HEK293 (cell line): ENCODE data around the gene ANGPTL8.
A peak's percentile ranks its signal among the peaks of the same experiment; 100 is the strongest.

Source experiments
- CTCF ChIA-PET: fragments of 350-600 bp; formaldehyde crosslinking; extraction: SDS; loops from one replicate; lab custom pipeline; 2021; ENCODE audit warnings: antibody characterized with exemption; lab: Yijun Ruan, JAX
- POLR2A ChIA-PET: fragments of 300-600 bp; formaldehyde crosslinking; extraction: SDS; loops from one replicate; lab custom pipeline; 2020; ENCODE audit warnings: antibody characterized with exemption, inconsistent platforms; lab: Yijun Ruan, JAX
- H3K27ac ChIP-seq: fragments of 200-500 bp; sonication (Bioruptor generic); 2 replicates; pipeline ENCODE4 v1.5.1; 2014; ENCODE audit warnings: low read depth, low read length, control low read depth, inconsistent platforms; ENCODE audit errors: extremely low read depth
- H3K36me3 ChIP-seq, 2 experiments: fragments of 200-500 bp in 1 of 2; sonication (Bioruptor generic) in 1 of 2; 1 replicate in 1 of 2; 2 replicates in 1 of 2; pipeline ENCODE4 v1.5.1; 2014 to 2017; ENCODE audit warnings: inconsistent platforms in 2 of 2, low read length in 2 of 2; ENCODE audit not compliant: control insufficient read depth in 2 of 2, insufficient read depth in 1 of 2
- H3K4me1 ChIP-seq: fragments of 200-500 bp; sonication (Bioruptor generic); 2 replicates; pipeline ENCODE4 v1.5.1; 2014; ENCODE audit warnings: mild to moderate bottlenecking, low read length, inconsistent platforms; ENCODE audit not compliant: control insufficient read depth, insufficient read depth
- H3K4me3 ChIP-seq: 2 replicates; pipeline ENCODE4 v1.5.1; 2011; ENCODE audit warnings: low read depth, mild to moderate bottlenecking, control low read depth, low read length, moderate library complexity
- H3K9me3 ChIP-seq: fragments of 200-500 bp; sonication (Bioruptor generic); 2 replicates; pipeline ENCODE4 v1.5.1; 2014; ENCODE audit warnings: low read depth, low read length, inconsistent platforms; ENCODE audit not compliant: control insufficient read depth, insufficient read depth
- BCL6B ChIP-seq: fragments of 450-650 bp; formaldehyde crosslinking; IDR thresholded peaks from 2 replicates; pipeline ENCODE4 v1.5.1; 2017; ENCODE audit warnings: missing biosample characterization, missing genetic modification characterization
- CTCF ChIP-seq: fragments of 450-650 bp; formaldehyde crosslinking; IDR thresholded peaks from 2 replicates; pipeline ENCODE4 v1.5.1; 2016; ENCODE audit warnings: missing biosample characterization, missing genetic modification characterization
- GLI4 ChIP-seq: fragments of 450-650 bp; formaldehyde crosslinking; IDR thresholded peaks from 2 replicates; pipeline ENCODE4 v1.5.1; 2016; ENCODE audit warnings: missing biosample characterization, missing genetic modification characterization
- GLIS2 ChIP-seq: fragments of 450-650 bp; formaldehyde crosslinking; IDR thresholded peaks from 2 replicates; pipeline ENCODE4 v1.5.1; 2016; ENCODE audit warnings: missing biosample characterization, missing genetic modification characterization
- PRDM1 ChIP-seq: fragments of 450-650 bp; formaldehyde crosslinking; IDR thresholded peaks from 2 replicates; pipeline ENCODE4; 2016; ENCODE audit warnings: missing biosample characterization, missing genetic modification characterization
- PRDM4 ChIP-seq: fragments of 450-650 bp; formaldehyde crosslinking; IDR thresholded peaks from 2 replicates; pipeline ENCODE4 v1.5.1; 2017; ENCODE audit warnings: missing biosample characterization, missing genetic modification characterization
- PRDM6 ChIP-seq: fragments of 450-650 bp; formaldehyde crosslinking; IDR thresholded peaks from 2 replicates; pipeline ENCODE4 v1.5.1; 2017; ENCODE audit warnings: missing biosample characterization, missing genetic modification characterization
- SP3 ChIP-seq: fragments of 450-650 bp; formaldehyde crosslinking; IDR thresholded peaks from 2 replicates; pipeline ENCODE4 v1.5.1; 2016; ENCODE audit warnings: missing biosample characterization, missing genetic modification characterization
- ZBTB49 ChIP-seq: fragments of 450-650 bp; formaldehyde crosslinking; IDR thresholded peaks from 2 replicates; pipeline ENCODE4 v1.5.1; 2016; ENCODE audit warnings: missing biosample characterization, missing genetic modification characterization, low read depth
- ZBTB7A ChIP-seq: fragments of 450-650 bp; formaldehyde crosslinking; IDR thresholded peaks from 2 replicates; pipeline ENCODE4 v1.5.1; 2016; ENCODE audit warnings: low read depth, missing biosample characterization, missing genetic modification characterization
- ZFP3 ChIP-seq: fragments of 450-650 bp; formaldehyde crosslinking; IDR thresholded peaks from 2 replicates; pipeline ENCODE4 v1.5.1; 2016; ENCODE audit warnings: low read depth, missing biosample characterization, missing genetic modification characterization
- ZNF10 ChIP-seq: fragments of 450-650 bp; formaldehyde crosslinking; IDR thresholded peaks from 2 replicates; pipeline ENCODE4 v1.5.1; 2017; ENCODE audit warnings: missing biosample characterization, missing genetic modification characterization
- ZNF16 ChIP-seq: fragments of 450-650 bp; formaldehyde crosslinking; IDR thresholded peaks from 2 replicates; pipeline ENCODE4 v1.5.1; 2016; ENCODE audit warnings: low read depth, missing biosample characterization, missing genetic modification characterization
- ZNF223 ChIP-seq: fragments of 450-650 bp; formaldehyde crosslinking; IDR thresholded peaks from 2 replicates; pipeline ENCODE4 v1.5.1; 2016; ENCODE audit warnings: missing biosample characterization, missing genetic modification characterization
- ZNF350 ChIP-seq: fragments of 450-650 bp; formaldehyde crosslinking; IDR thresholded peaks from 2 replicates; pipeline ENCODE4 v1.5.0; 2017; ENCODE audit warnings: missing biosample characterization, mild to moderate bottlenecking, missing genetic modification characterization
- ZNF658 ChIP-seq: fragments of 450-650 bp; formaldehyde crosslinking; IDR thresholded peaks from 2 replicates; pipeline ENCODE4; 2016; ENCODE audit warnings: missing biosample characterization, missing genetic modification characterization
- ZSCAN30 ChIP-seq: fragments of 450-650 bp; IDR thresholded peaks from 2 replicates; pipeline ENCODE4 v1.5.1; 2018; ENCODE audit warnings: missing biosample characterization, mild to moderate bottlenecking, missing genetic modification characterization, moderate library complexity
- ZSCAN4 ChIP-seq: fragments of 450-650 bp; formaldehyde crosslinking; IDR thresholded peaks from 2 replicates; pipeline ENCODE4 v1.5.1; 2017; ENCODE audit warnings: missing biosample characterization, missing genetic modification characterization

Gene ANGPTL8

GRCh38 chr19:11195681-11196080 is 43.7 kb upstream of the ANGPTL8 start:
- ChIA-PET POLR2A (interaction anchor here (0.6 kb wide), 1 partner anchor 78 kb away, joined by 5 read pairs; no protein-coding TSS in a partner anchor), CTCF (no interaction called here)
- Histone ChIP-seq H3K36me3 (peaks cover 3 to 34% of the 10 kb centered on the region in 2 experiments; a peak in 2 of 3 replicates), H3K4me3 (no peak overlapping the region), H3K4me1 (no peaks in the 10 kb centered on the region), H3K9me3 (no peaks in the 10 kb centered on the region), H3K27ac (no peak overlapping the region)
- TF ChIP-seq ZFP3 (tag by site-specific recombination) (no peak), ZSCAN4 (no peak), ZNF658 (no peak), PRDM4 (tag by site-specific recombination) (no peak), ZNF350 (no peak), GLI4 (no peak), ZSCAN30 (tag by site-specific recombination) (no peak), ZNF223 (tag by site-specific recombination) (no peak), ZNF16 (tag by site-specific recombination) (no peak), ZNF10 (tag by site-specific recombination) (no peak), BCL6B (tag by site-specific recombination) (no peak), PRDM1 (no peak)

- POLR2A ChIA-PET = interaction anchor here (0.6 to 2.1 kb wide), 2 partner anchors 54 to 79 kb away, joined by 5 to 17 read pairs; no protein-coding TSS in a partner anchor
- Histone ChIP-seq H3K27ac (peak overlapping the region; percentile 54; the same call in 1 of the 2 replicates), H3K4me3 (peak overlapping the region; percentile 75), H3K4me1 (no peaks in the 10 kb centered on the region), H3K9me3 (no peaks in the 10 kb centered on the region), H3K36me3 (peaks cover 3 to 31% of the 10 kb centered on the region in 2 experiments; a peak in 2 of 3 replicates)
- CTCF ChIA-PET = interaction anchor here (0.5 kb wide), 1 partner anchor 286 kb away, joined by 3 read pairs; no protein-coding TSS in a partner anchor
- TF ChIP-seq SP3 (tag by site-specific recombination) (peak; percentile 35; the same call in 1 of the 2 replicates), GLIS2 (peak; percentile 48), ZBTB49 (tag by site-specific recombination) (no peak), ZBTB7A (tag by site-specific recombination) (peak; percentile 91), CTCF (tag by site-specific recombination) (no peak), PRDM6 (no peak)
Measured at GRCh38 chr19:11196406-11197287, 42.8 kb upstream of the ANGPTL8 start.
